Small intestine (tissue), 7 donors: ENCODE results near the gene CD109. TPM values are rescaled to one million over a fixed set of nuclear protein-coding genes. Genes with fewer than 3 reads are reported as not detected.
A peak's percentile ranks its signal among the peaks of the same experiment; 100 is the strongest.
"Not testable (repeated sequence)": the region's sequence is repeated elsewhere in the genome, so short reads cannot be mapped to it uniquely, and the experiment has no call there.

Source experiments
- DNase-seq, 2 donors: peaks; one replicate each; pipeline versions ENCODE4 v3.0.0 to v3.0.0-alpha.2; 2013
- FAIRE-seq: peaks from 2 replicates; lab custom pipeline; 2012; peaks lifted over from hg19 to GRCh38; lab: Jason Lieb, UNC
- H3K27ac ChIP-seq, 3 donors: one replicate each; pipeline ENCODE4 v1.5.1; 2013; ENCODE audit warnings: low read length in 2 of 3, mild to moderate bottlenecking in 2 of 3, control low read depth in 1 of 3, inconsistent platforms in 1 of 3, low read depth in 1 of 3, moderate library complexity in 1 of 3
- H3K27me3 ChIP-seq, 3 donors: one replicate each; pipeline ENCODE4 v1.6.1; 2013; ENCODE audit warnings: low read length in 3 of 3, inconsistent platforms in 1 of 3; ENCODE audit not compliant: control insufficient read depth in 3 of 3, insufficient read depth in 3 of 3
- H3K36me3 ChIP-seq, 3 donors: one replicate each; pipeline ENCODE4 v1.6.1; 2013; ENCODE audit warnings: low read length in 3 of 3, inconsistent platforms in 1 of 3, low read depth in 1 of 3, mild to moderate bottlenecking in 1 of 3, moderate library complexity in 1 of 3; ENCODE audit not compliant: control insufficient read depth in 3 of 3, insufficient read depth in 2 of 3
- H3K4me1 ChIP-seq, 3 donors: one replicate each; pipeline ENCODE4 v1.6.1; 2013; ENCODE audit warnings: low read length in 2 of 3, inconsistent platforms in 1 of 3, low read depth in 1 of 3, mild to moderate bottlenecking in 1 of 3, moderate library complexity in 1 of 3; ENCODE audit not compliant: control insufficient read depth in 3 of 3, insufficient read depth in 2 of 3
- H3K4me3 ChIP-seq, 3 donors: one replicate each; pipeline ENCODE4 v1.5.1; 2013; ENCODE audit warnings: low read length in 3 of 3, control low read depth in 1 of 3, inconsistent platforms in 1 of 3, low read depth in 1 of 3, mild to moderate bottlenecking in 1 of 3, moderate library complexity in 1 of 3
- H3K9me3 ChIP-seq, 2 donors: one replicate each; pipeline ENCODE4 v1.6.1; 2013; ENCODE audit warnings: low read depth in 1 of 2, low read length in 1 of 2; ENCODE audit not compliant: control insufficient read depth in 2 of 2, insufficient read depth in 1 of 2
- WGBS, 3 donors: extraction: QIAGEN DNeasy Blood & Tissue Kit; methylation state at CpG; one replicate each; pipeline ENCODE4 v1.1.7; 2013; 5-methylcytosine and 5-hydroxymethylcytosine counted together
- polyA plus RNA-seq, 4 donors: library from polyadenylated mRNA; stranded (reverse) in 3 of 4; unstranded in 1 of 4; fragments of 200-250 nt in 3 of 4; fragments of 120-200 nt in 1 of 4; gene quantifications; one replicate each; pipeline versions ENCODE4 v1.2.1 to v1.2.3, GENCODE V29; 2013
- donor health status: healthy with polysubstance abuse.
- donor health status: control.
- donor health status: control.
- donor health status: Bipolar disorder and iron deficiency.
- donor health status: healthy.

CD109 gene
- polyA plus RNA-seq, 4 donors, result under 0.01 to 3.3 (median 0.98) TPM; not detected in 1

DNA sequence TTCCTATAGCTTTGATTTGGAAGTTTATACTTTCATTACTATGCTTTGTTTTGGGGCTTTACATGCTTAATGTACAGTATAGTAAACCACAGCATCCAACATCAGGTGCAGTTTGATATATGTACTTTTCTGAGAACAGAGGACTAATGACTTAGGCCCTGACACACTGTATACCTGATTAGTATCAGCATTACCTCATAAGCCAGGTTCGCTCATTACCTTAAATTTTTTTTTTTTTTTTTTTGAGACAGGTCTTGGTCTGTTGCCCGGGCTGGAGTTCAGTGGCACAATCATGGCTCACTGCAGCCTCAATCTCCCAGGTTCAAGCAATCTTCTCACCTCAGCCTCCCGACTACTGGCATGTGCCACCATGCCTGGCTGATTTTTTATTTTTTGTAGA is 28.4 kb downstream of the CD109 start:
- Histone ChIP-seq H3K27ac (no peak overlapping the region), H3K9me3 (no peaks in the 10 kb centered on the region), H3K4me3 (no peak overlapping the region), H3K27me3 (no peaks in the 10 kb centered on the region), H3K4me1 (no peaks in the 10 kb centered on the region), H3K36me3 (no peaks in the 10 kb centered on the region)
- 89 to 92% (median 92%) methylated on average over 3 of the region's 3 CpGs for WGBS, 3 donors
- no peak for FAIRE-seq
- DNase-seq, result no peak

DNA sequence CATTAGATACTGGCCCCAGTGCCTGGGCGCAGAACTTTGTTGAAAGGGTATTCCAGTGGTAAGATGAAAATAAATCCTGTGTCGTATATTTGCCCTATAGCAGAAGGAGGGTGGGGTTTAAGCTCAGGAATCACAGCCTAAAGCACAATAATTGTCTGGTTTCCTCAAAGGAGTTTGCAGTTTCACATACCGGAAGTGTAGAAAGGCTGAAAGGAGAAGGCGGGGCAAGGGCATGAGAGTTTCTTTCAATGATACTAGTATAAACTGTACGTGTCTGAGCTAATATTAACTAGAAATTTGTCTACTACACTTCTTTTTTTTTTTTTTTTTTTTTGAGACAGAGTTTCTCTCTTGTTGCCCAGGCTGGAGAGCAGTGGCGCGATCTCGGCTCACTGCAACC is 29.2 kb downstream of the CD109 start:
- not testable (repeated sequence) for H3K4me3 ChIP-seq, H3K36me3 ChIP-seq, H3K27me3 ChIP-seq, H3K9me3 ChIP-seq, FAIRE-seq, H3K4me1 ChIP-seq
- WGBS, 3 donors, result 46 to 55% (median 54%) methylated on average over 8 of the region's 8 CpGs
- peak; percentile 45 to 74 for DNase-seq
- peak overlapping the region in 1 of 3 donors; percentile 45 for H3K27ac ChIP-seq

DNA sequence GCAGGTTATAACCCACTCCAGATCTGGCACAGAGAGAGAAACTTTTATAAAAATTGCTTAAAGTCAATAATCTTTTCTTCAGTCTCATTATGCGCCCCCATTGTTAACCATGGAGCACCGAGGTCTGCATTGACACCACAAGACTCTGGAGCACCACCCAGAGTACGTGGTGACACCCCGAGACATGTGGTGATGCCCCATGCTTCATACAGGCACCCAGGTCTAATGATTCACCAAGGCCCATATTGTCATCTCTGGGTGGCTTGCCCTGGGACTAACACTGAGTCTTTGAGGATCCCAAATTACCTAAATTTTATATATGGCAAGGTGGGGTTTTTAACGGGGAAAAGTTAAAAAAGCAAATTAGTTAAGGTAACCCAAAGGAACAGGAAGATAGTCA is 31.1 kb downstream of the CD109 start:
- no peak for DNase-seq
- no peaks in the 10 kb centered on the region for H3K4me1 ChIP-seq
- no peak overlapping the region for H3K27ac ChIP-seq
- no peaks in the 10 kb centered on the region for H3K9me3 ChIP-seq
- WGBS, 3 donors, result 88 to 90% (median 89%) methylated on average over 5 of the region's 5 CpGs
- H3K27me3 ChIP-seq, result no peaks in the 10 kb centered on the region
- no peaks in the 10 kb centered on the region for H3K36me3 ChIP-seq
- H3K4me3 ChIP-seq, result no peak overlapping the region
- no peak for FAIRE-seq

DNA sequence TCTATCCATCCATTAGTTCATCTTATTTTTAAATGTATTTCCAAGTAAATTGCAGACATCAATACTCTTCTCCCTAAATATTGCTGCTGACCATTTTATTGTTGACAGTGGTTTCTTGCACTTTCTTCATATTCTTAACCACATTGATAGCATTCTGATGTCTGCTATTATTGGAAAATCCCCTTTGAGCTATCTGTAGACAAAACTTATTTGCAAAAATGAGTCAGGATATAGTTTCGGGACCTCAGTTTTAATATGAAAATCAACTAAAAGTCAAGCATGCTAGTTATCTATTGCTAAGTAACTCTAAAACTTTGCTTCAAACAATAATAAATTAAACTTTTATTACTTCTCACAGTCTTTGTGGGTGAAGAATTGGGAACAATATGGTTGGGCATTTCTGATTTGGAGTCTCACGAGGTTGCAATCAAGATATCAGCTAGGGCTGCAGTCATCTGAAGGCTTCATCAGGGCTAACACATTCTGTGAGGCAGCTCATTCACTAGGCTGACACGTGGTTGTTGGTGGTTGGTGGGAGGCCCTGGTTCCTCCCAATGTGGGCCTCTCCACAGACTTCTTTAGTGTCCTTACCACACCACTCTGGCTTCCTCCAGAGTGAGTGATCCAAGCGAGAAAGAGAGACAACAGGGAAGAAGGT is 32.7 kb downstream of the CD109 start:
- no peaks in the 10 kb centered on the region for H3K36me3 ChIP-seq
- FAIRE-seq (no peak), DNase-seq (no peak)
- no peak overlapping the region for H3K27ac ChIP-seq
- no peaks in the 10 kb centered on the region for H3K4me1 ChIP-seq
- H3K27me3 ChIP-seq, result no peaks in the 10 kb centered on the region
- no peak overlapping the region for H3K4me3 ChIP-seq
- WGBS, 3 donors, result 62 to 72% (median 65%) methylated on average over 4 of the region's 4 CpGs
- no peaks in the 10 kb centered on the region for H3K9me3 ChIP-seq

DNA sequence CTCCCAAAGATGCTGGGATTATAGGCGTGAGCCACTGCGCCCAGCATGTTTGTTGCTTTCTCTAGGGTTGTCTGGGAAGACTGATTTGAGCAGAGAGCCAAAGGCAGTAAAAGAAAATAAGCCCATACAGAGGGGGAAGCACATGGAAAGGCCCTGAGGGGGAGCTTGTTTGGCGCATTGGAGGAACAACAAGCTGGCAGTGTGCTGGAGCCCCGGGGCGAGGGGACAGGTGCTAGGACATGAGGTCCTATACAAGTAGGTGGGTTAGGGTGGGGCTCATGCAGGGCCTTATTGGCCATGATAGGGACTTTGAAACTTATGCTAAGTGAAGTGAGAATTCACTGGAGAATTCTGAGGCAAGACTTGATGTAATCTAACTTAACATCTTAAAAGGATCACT is 35.3 kb downstream of the CD109 start:
- WGBS, 3 donors, result 84 to 89% (median 88%) methylated on average over 5 of the region's 5 CpGs
- Histone ChIP-seq H3K36me3 (no peaks in the 10 kb centered on the region), H3K9me3 (no peaks in the 10 kb centered on the region), H3K27ac (no peak overlapping the region), H3K4me3 (no peak overlapping the region), H3K27me3 (peaks cover 0 to 1% (median 0%) of the 10 kb centered on the region in 3 donors), H3K4me1 (no peaks in the 10 kb centered on the region)
- DNase-seq (no peak), FAIRE-seq (no peak)

DNA sequence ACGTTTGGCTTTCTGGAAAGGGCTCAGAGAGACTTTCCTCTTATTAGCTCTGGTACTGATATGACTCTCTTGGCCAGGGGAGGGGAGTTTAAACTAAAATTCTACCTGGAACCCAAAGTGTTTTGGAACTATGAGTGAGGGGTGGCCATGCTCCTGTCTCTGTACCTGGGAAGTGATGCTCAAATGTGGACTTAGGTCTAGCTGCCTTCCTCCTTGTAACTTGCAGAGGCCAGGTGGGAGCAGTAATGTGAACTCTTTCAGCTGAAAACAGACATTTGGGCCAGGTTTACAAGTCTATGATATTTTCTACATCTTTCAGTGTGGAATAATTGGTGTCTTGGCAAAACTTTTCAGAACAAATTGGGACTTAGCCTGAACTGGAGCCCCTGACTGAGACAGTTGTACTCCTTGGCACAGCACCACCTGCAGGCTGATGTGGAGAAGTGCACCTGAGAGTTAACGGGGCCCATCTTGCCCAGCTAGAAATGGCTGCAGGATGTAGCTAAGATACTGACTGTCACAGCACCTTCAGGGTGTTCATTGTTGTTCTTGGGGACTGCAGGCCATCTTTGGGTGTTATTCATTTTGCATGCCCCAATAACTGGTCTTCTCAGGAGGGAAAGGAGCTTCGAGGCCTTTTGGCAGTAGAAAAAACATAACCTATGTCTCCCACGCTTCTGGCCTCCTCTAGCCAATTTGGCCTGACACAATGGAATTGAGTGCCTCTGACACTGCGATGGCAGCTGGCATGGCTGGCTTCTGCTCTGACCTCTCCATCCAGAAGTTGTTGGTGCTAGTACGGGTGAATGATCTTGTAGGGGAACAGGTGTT is 37.1 kb downstream of the CD109 start:
- no peaks in the 10 kb centered on the region for H3K36me3 ChIP-seq
- H3K4me1 ChIP-seq, result no peaks in the 10 kb centered on the region
- no peak overlapping the region for H3K27ac ChIP-seq
- no peak for FAIRE-seq
- peaks cover 0 to 1% (median 0%) of the 10 kb centered on the region in 3 donors for H3K27me3 ChIP-seq
- no peaks in the 10 kb centered on the region for H3K9me3 ChIP-seq
- DNase-seq, result peak; percentile 56 to 71
- no peak overlapping the region for H3K4me3 ChIP-seq
- 60 to 69% (median 61%) methylated on average over 6 of the region's 6 CpGs for WGBS, 3 donors

DNA sequence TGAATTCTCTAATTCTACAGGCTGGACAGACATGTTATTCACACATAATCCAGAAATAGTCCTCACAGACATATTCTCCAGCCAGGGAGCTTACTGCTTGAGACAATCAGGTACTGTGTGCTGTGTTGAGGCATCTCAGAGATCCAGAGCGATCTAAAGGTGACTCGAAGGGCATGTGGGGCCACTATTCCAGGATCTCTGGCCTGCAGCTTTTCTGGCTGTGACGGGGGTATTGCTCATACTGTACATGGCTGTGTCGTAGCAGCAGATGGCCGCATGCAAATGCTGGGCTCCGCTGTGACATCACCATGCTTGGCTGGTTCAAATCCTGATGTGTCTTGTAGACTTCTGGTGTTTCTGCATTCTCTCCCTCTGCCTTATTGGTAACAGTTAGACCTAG is 37.8 kb downstream of the CD109 start:
- DNase-seq, result no peak
- no peak for FAIRE-seq
- 84 to 92% (median 91%) methylated on average over 6 of the region's 6 CpGs for WGBS, 3 donors
- Histone ChIP-seq H3K27ac (no peak overlapping the region), H3K4me3 (no peak overlapping the region), H3K4me1 (no peaks in the 10 kb centered on the region), H3K36me3 (no peaks in the 10 kb centered on the region), H3K9me3 (no peaks in the 10 kb centered on the region), H3K27me3 (peaks cover 0 to 1% (median 0%) of the 10 kb centered on the region in 3 donors)

DNA sequence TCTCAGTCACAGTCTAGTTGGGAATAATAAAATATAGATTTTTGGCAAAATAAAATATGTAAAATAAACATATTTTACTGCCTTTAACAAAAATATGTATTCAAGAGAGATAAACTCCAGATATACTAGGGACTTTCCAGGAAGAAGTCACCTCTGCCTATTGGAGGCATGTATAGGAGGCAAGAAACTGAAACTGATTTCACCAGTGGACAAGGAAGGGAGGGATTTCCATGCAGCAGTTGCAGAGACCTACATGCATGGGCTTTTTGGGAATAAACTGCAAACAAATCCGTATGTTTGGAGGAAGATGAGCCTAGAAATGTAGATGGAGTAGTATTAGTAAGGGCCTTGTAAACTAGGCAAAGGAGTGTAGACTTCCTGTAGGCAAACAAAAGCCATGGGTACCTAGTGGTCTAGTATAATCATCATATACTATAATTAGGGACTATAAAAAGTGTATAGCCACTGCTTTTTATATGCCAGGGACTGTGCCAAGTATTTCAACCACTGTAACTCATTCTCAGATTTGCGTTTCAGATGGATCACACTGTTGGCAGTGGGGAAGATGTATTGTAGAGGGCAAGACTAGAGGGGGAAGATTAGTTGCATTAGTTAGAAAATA is 38.9 kb downstream of the CD109 start:
- WGBS, 3 donors, result 17 to 57% (median 35%) methylated on average over 2 of the region's 2 CpGs

More for the DNA sequence above, 38.9 kb downstream of the CD109 start:
- Histone ChIP-seq H3K36me3 (no peaks in the 10 kb centered on the region), H3K27ac (no peak overlapping the region), H3K4me1 (no peaks in the 10 kb centered on the region), H3K27me3 (peaks cover 0 to 1% (median 0%) of the 10 kb centered on the region in 3 donors), H3K4me3 (no peak overlapping the region), H3K9me3 (no peaks in the 10 kb centered on the region)
- DNase-seq (no peak), FAIRE-seq (no peak)
